DMS 273 (cell line): Measurements from ENCODE around the gene KDM4C.
"Not testable (repeated sequence)": the region's sequence is repeated elsewhere in the genome, so short reads cannot be mapped to it uniquely, and the experiment has no call there.

Source experiments
- DNase-seq: peaks from one replicate; lab custom pipeline; 2025; ENCODE audit not compliant: unreplicated experiment; lab: John Stamatoyannopoulos, UW

Gene KDM4C

GRCh38 chr9:6805532-6805931, 47.8 kb downstream of the KDM4C start:
- peak; percentile 76 for DNase-seq

- DNase-seq: not testable (repeated sequence)
These were observed 48.5 kb downstream of the KDM4C start for GRCh38 chr9:6806318-6806717.

DNA sequence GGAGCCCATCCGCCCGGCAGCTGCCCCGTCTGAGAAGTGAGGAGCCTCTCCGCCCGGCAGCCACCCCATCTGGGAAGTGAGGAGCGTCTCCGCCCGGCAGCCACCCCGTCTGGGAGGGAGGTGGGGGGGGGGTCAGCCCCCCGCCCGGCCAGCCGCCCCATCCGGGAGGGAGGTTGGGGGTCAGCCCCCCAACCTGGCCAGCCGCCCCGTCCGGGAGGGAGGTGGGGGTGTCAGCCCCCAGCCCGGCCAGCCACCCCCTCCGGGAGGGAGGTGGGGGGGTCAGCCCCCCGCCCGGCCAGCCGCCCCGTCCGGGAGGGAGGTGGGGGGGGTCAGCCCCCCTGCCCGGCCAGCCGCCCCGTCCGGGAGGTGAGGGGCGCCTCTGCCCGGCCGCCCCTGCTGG, 49.9 kb downstream of the KDM4C start:
- not testable (repeated sequence) for DNase-seq

- DNase-seq: peak; percentile 11
These were observed 53.7 kb downstream of the KDM4C start for GRCh38 chr9:6811436-6811835.

DNA sequence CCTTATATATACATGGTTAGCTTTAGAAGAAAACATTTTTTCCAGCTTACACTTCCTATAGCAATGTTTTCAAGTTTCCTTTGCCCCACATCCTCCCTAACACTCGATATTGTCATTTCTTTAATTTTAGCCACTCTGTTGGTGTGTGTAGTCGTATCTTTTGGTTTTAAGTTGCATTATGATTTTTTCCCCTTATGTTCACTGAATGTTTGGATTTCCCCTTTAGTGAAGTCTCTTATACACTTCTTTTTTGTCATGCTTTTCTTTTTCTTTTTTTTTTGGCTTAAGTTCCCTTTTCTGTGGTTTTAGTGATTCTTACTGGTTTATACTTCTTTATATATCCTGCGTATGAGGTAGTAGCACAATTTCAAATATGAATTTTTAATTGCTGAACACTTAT, 58.8 kb downstream of the KDM4C start:
- DNase-seq: no peak

GRCh38 chr9:6818292-6818922, 60.6 kb downstream of the KDM4C start:
- no peak for DNase-seq

- DNase-seq: no peak
These were observed 61.3 kb downstream of the KDM4C start for GRCh38 chr9:6819112-6819511.

GRCh38 chr9:6819529-6819928, 61.8 kb downstream of the KDM4C start:
- DNase-seq: no peak

- DNase-seq: no peak
These were observed 64.9 kb downstream of the KDM4C start for GRCh38 chr9:6822696-6823095.

- peak; percentile 69 for DNase-seq
These were observed 69.8 kb downstream of the KDM4C start for GRCh38 chr9:6827439-6828145.

DNA sequence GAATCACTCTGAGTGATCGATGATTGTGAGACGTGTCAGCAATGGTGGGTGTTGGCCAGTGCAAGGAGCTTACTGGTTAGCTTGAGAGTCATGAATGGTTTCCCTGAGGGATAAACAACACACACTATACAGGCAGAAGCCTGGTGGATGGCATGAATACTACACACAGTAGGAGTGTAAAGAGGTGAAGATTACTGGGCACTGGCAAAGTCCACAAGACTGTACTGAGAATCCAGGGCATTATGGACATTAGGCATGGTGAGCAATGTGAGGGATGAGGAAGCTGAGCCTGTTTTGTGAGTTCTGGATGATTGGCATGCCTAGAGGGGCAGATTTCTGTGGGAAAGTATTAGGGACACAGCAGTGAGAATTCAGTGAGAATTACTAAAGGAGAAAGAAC, 71.3 kb downstream of the KDM4C start:
- no peak for DNase-seq

DNA sequence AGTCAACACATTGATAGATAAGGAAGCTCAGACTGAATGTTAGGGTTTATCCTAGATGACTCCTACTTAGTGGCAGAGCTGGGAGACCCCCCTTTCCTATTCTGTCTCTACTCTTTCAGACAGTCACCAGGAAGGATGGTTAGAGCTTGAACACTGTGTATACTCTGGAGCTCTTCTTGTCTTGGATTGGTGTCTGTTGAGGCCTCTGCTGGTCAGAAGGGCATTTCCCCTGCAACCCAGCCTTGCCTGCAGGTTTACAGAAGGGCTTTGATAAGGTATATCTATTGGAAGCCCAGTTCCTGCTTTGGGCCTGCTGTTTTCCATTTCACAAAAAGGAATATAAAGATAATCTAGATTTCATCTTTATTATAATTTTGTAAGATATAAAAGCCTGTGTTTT, 71.8 kb downstream of the KDM4C start:
- no peak for DNase-seq

DNA sequence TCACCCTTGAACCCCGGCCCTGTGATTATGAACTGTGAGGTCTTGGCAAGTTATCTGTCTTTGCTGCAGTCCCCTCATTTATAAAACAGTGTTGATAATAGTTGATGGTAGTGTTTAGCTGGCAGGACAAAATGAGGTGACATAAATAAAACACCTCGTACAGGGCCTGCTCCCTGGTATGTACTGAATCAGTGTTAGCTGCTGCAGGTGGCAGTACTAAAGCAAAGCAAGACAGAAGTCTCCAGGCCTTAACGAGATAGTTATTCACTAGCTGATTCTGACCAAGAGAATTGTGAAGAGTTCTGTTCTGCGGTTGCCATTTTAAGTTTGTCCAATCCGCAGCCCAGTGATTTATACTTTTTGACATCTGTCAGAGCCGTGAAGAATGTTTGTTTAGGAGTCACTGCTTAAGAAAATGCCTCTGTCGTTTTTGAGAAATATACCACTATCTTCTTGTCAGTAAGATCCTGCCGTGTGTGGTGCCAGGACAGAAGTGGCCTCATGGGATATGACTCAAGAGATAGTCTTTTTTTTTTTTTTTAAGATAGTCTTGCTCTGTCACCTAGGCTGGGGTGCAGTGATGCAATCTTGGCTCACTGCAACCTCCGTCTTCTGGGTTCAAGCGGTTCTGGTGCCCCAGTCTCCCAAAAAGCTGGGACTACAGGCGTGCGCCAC, 75.9 kb downstream of the KDM4C start:
- DNase-seq: no peak

GRCh38 chr9:6834306-6834705, 76.5 kb downstream of the KDM4C start:
- DNase-seq: no peak

DNA sequence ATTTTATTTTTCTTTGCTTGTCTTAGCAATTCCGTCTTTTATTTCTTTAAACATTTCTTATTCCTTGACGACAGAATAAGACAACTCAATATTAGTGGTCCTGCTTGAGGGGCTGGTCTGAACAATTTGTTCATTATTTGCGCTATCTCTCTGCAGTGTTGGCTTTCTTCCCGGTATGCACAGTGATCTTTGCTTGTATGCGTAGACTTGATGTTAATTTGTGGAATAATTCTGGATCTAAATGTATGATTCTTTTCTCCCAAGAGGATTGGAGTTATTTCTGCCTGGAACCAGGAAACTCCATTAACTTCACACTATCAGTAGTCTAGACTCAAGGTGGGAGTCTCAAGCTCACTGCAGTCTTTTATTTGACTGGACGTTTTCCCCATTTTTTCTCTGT, 80.4 kb downstream of the KDM4C start:
- DNase-seq: no peak

DNA sequence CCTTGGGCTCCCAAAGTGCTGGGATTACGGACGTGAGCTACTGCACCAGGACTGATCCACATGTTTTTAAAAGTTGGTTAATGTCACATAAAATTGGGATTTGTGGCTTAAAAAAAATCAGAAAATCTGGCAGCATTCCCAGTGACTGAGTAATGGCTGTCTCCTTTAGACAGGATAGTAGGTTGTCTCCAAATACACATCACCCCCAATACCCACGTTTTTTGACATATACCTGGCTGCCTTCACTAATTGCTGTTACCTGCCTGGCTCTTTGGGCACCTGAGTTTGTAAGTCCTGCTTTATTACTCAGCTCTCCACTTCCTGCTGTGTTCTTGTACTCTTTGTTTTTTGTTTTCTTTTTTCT, 84.8 kb downstream of the KDM4C start:
- no peak for DNase-seq

- DNase-seq: no peak
These were observed 86.0 kb downstream of the KDM4C start for GRCh38 chr9:6843742-6844141.

GRCh38 chr9:6844267-6844666, 86.5 kb downstream of the KDM4C start:
- no peak for DNase-seq

GRCh38 chr9:6845128-6845826, 87.5 kb downstream of the KDM4C start:
- DNase-seq: no peak

- peak; percentile 10 for DNase-seq
These were observed 88.1 kb downstream of the KDM4C start for GRCh38 chr9:6845880-6846279.

DNA sequence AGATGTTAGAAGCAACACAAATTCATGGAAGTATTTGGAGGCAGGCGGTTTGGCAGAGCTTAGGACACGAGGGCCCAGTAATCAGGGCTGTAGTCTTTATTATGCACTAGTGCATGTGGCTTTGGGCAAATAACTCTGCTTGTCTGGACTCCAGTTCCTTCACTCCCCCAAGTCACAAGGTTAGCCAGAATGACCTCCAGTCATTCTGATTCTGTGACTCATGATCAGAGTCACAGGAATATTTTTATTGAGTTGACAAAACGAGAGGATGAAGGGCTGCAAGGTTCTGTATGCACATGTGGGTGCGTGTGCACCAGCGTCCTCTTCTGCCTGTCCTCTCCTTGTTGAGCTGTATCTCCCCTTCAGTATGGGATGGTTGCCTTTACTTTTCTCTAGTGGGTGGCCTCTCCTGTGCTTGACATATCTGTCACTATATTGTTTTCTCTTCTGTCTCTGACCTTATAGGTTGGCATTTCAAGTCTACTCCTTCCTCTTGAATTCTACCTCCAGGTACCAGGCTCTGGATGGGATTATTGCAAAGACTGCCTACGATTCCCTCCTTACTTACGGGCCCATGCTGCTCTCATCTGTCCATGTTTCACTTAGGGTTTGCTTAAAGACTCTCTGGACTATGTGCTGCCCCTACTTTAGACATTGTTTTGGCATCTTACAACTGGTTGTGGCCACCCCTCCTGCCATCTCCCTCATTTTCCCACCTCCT, 94.6 kb downstream of the KDM4C start:
- DNase-seq: no peak
